ENCODE data around the gene ZC4H2.
A peak's percentile ranks its signal among the peaks of the same experiment; 100 is the strongest.
"Not testable (repeated sequence)": the region's sequence is repeated elsewhere in the genome, so short reads cannot be mapped to it uniquely, and the experiment has no call there.

Gene ZC4H2, protein sequence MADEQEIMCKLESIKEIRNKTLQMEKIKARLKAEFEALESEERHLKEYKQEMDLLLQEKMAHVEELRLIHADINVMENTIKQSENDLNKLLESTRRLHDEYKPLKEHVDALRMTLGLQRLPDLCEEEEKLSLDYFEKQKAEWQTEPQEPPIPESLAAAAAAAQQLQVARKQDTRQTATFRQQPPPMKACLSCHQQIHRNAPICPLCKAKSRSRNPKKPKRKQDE

DNA sequence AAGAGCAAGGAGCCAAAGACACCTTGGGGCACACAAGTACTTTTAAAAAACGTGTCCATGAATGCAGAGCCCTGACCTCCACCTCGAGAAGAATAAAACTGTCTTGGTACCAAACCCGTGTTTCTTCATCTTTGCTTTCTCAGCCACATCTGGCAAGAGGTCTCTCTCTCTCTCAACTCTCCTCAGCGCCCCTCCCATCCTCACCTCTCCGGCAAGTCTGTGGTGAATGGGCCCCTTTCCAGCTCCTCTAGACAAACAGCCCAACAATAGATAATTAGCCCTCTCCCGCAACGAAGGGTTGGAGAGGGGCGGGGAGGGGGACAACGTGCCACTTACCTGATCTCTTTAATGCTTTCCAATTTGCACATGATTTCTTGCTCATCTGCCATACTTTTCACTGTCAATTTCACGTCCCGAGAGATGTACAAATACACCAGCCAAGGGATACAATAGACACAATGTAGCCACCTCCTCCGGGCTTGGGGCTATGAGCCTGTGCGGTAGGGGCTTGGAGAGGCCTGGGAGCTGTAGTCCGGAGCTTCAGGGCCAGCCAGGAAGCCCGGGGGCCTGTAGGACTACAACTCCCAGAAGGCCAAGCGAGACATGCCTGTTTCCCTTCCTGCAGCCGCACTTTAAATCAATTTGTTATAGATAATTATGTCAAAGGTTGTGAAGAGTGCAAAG, at the start of gene ZC4H2:
TSS of gene ZC4H2 (minus strand) at position 462 of the 684 bp plus-strand sequence. CDS start at position 389, 73 bp downstream.
- DNase-seq (ENCODE audit: low read depth): peak; percentile 35

DNA sequence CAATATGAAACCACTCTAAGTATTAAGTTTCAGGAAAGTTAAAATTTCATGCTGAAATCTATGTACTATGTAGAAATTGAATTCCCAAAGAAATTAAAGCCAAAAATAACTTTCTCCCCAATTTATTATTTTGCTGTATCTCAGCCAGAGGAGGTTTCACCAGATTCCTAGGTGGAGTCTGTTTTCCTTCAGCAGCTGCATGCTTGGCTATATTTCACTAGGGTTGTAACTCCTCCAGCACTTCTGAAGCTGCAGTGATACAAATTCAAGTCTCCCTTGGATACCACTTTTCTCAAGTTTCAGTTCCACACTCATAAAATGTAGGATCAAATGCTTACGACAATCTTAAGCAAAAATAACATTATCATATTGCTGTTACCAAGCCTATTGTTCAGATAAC, 41.2 kb upstream of the ZC4H2 start:
- DNase-seq (ENCODE audit: low read depth): no peak

DNA sequence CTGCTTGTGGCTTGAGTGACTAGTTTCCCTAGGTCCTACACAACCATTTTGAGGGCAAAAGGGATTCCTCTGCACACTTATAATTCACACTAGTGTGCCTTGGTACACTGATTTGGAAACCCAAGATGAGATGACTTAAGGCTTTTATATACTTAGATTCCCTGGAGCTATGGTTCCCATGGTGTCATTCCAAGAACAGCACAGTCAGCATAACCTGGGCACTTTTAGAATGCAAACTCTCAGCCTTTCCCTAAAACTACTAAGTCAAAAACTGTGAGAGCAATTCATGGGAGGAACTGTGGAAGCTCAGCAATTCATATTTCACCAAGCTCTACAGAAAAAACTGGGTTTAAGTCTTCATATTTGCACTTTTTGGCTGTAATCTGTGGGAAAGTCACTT, 38.0 kb upstream of the ZC4H2 start:
- DNase-seq (ENCODE audit: low read depth): no peak

DNA sequence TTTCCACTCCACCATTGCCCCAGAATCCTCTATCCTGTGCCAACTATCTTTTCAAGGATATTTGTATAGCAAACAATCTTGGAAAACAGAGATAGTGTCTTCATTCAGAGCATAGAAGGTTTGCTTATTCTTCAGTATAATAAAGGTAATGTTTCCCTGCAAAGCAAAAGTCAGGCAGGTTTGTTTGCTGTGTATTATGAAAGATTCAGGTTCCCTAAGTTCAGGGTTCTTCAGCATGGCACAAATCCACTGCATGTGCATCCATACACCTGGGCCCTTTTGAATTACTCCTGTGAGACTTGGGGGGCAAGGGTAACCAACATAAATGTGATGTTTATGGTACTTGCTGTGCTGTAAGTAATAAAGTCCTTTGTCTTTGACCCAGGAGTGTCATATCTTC, 33.2 kb upstream of the ZC4H2 start:
- no peak for DNase-seq (ENCODE audit: low read depth)

DNA sequence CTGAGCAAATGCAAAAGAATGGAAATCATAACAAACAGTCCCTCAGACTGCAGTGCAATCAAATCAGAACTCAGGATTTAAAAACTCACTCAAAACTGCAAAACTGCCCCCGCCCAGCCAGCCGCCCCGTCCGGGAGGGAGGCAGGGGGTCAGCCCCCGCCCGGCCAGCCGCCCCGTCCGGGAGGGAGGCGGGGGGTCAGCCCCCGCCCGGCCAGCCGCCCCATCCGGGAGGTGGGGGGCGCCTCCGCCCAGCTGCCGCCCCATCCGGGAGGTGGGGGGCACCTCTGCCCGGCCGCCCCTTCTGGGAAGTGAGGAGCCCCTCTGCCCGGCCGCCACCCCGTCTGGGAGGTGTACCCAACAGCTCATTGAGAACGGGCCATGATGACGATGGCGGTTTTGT, 26.0 kb upstream of the ZC4H2 start:
- not testable (repeated sequence) for DNase-seq (ENCODE audit: low read depth)

DNA sequence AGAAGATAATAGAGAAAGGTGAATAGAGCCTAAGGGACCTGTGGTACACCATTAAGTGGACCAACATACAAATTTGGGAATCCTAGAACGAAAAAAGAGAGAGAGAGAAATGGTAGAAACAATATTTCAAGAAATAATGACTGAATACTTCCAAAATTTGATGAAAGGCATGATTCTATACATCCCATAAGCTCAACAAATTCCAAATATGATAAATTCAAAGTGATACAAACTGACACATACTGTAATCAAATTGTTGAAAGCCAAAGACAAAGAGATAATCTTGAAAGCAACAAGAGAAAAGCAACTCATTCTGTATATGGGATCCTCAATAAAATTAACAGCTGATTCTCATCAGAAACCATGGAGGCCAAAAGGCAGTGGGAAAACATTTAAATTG, 20.6 kb upstream of the ZC4H2 start:
- no peak for DNase-seq (ENCODE audit: low read depth)

DNA sequence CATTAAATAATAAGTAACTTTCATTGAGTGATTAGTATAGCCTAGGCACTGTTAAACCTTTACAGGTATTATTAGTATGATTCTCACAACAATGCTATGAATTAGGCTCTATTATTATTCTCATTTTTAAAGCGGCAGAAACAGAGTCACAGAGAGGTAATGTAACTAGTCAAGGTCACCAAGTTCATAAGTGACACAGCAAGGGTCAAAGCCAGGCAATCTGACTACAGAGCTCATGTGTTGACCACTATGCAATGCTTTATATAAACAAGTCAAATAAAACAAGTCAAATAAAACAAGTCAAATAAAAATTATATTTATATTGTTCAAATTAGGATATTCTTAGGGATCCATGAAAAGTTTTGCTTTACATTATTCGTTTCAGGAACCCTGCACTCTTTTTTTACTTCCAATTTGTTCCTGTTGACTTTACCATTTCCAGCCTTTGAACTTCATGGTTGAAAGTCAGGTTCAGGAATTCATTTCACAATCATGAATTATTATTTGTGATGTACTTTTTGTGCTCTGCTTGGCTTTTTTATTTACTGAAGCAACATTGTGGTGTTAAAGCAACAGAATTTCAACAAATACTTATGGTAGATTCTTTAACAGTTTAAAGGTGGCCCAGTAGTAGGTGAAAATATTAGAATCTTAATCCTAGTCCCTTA, 18.0 kb upstream of the ZC4H2 start:
- no peak for DNase-seq (ENCODE audit: low read depth)

DNA sequence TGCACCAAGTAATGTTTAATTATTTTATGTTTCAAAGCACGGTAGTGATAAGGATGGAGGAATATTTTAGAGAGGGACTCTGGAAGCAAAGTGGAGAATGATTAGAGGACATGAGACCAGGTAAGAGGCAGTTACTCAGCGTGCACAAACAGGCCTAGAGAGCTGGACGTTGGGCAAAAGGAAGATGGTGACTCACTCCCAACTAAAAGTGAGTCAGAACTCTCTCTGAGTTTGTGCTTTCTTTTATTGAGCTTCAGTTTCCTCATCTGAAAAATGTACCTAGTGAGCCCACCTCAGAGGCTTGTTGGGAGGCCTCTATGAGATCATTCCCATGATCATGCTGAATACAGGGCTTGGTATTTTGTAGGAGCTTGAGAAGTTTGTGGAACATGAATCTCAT, 1.6 kb upstream of the ZC4H2 start:
- no peak for DNase-seq (ENCODE audit: low read depth)

DNA sequence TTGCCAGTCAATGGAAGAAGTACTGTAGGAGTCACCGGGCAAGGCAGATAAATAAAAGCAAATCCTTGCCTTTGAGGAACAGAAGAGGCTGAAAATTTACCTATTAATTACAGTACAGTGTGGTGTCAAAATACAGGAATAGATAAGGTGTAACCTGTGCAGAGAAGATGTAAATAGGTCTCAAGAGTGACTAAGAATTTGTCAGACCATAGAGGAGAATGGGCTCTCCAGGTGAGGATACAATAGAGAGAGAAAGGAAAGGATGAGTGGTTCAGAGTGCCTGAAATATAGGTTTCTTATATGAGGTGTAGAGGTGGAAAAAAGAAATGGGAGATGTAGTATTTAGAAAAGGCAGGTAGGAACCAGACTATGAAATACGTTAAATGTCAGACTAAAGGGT, 801 bp upstream of the ZC4H2 start:
- DNase-seq (ENCODE audit: low read depth): no peak

DNA sequence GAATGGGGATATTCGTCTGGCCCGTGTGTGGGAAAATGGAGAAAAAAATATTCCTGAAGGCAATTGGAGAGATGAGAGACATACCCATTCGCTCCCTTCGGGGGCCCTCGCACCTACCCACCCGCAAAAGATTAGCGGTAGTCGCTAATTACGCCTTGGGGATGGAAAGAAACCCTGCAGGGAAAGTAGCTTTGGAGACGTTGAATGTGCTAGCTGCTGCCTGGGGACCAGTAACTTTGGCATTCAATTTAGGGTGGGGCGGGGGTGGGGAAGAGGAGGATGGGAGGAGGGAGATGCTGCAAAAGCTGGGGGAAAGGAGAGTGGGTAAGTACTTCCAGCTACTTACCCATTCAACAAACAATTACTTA, 407 bp upstream of the ZC4H2 start:
- DNase-seq (ENCODE audit: low read depth): no peak

DNA sequence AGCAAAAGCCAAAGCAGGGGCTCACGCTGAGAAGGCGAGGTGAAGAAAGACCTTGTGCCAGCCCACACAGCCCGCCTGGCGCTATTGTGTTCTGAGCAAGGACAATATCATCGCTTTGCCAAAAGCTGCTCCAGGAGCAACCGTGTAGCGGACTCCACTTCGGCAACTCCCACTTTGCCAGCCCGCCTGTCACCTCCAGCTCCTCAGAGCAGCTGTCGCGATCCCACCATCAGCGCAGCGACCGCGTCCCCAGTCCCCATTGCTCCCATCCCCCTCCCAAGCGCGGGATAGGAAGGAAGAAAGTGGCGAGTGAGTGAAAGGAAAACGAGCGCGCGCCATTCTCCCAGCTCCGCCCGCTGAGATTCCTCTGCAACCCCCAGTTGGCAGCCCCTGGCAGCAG, 759 bp downstream of the ZC4H2 start:
- peak; percentile 2 for DNase-seq (ENCODE audit: low read depth)

DNA sequence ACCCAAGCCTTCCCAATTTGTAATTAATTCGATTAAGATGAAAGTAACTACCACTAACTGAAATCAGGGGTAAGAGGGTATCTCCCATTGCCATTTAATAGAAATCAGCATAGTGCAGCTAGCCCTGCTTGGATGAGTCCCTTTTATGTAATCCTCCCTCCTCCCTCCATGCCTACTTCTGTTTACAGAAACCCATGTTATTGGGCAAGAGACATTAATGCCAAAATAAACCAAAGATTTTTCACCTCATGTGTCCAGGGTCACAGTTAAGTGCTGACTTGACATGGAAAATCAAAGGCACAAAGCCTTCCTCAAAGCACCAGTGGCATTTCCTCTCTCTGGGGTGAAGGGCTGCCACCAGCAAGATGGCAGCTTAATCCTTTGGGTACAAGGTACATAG, 50.8 kb downstream of the ZC4H2 start:
- no peak for DNase-seq (ENCODE audit: low read depth)

DNA sequence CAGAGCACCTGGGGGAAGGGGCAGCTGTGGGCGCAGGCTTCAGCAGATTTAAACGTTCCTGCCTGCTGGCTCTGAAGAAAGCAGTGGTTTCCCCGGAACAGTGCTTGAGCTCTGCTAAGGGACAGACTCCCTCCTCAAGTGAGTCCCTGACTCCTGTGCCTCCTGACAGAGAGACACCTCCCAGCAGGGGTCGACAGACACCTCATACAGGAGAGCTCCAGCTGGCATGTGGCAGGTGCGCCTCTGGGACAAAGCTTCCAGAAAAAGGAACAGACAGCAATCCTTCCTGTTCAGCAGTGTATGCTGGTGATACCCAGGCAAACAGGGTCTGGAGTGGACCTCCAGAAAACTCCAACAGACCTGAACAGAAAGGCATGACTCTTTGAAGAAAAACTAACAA, 68.1 kb downstream of the ZC4H2 start:
- no peak for DNase-seq (ENCODE audit: low read depth)

DNA sequence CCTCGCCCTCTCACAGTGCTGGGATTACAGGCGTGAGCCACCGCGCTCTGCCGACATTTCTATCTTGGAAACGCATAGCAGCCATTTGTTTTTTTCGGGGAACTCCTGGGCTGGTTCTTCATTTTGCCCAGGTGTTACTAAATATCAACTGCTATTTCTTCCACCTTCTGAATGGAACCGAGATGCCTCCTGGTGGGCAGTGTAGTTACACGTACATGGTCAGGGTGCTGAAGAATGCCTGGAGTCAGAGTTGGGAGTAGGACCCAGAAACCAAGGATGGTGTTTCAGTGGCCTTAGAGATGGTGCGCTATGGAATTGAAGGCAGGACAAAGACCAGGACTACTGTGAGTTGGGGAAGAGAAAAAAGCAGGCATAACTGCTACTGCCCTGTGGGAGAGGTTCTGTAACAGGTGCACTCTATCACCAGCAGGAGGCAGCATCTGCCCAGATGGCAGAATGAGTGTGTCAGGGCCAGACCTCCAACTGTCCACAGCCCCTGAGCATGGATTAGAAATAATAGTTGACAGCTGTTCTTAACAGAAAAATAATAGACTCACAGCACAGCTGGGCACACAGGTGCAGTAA, 81.7 kb downstream of the ZC4H2 start:
- peak; percentile 2 for DNase-seq (ENCODE audit: low read depth)

DNA sequence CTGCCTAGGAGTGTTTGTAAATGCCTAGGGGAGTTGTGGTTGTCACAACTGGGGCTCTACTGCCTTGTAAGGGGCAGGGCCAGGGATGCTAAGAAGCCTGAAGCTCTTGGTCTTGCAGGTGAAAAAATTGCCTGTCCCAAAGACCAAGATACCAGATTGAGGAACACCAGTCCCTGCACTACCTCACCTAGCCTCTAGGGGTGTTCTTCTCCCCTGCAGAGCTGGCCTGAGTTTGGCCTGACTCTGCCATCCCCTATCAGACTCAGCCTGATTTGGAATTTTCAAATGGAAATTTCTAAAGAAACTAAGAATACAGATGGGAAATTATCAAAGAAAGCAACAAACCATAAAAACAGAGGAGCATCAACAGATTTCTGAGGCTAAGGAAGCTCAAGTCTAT, 90.4 kb downstream of the ZC4H2 start:
- DNase-seq (ENCODE audit: low read depth): no peak

DNA sequence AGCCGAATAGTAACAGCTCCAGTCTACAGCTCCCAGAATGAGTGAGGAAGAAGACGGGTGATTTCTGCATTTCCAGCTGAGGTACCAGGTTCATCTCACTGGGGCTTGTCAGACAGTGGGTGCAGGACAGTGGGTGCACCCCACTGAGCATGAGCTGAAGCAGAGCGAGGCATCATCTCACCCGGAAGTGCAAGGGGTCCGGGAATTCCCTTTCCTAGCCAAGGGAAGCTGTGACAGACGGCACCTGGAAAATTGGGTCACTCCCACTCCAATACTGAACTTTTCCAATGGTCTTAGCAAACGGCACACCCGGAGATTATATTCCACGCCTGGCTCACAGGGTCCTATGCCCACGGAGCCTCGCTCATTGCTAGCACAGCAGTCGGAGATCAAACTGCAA, 97.5 kb downstream of the ZC4H2 start:
- not testable (repeated sequence) for DNase-seq (ENCODE audit: low read depth)

DNA sequence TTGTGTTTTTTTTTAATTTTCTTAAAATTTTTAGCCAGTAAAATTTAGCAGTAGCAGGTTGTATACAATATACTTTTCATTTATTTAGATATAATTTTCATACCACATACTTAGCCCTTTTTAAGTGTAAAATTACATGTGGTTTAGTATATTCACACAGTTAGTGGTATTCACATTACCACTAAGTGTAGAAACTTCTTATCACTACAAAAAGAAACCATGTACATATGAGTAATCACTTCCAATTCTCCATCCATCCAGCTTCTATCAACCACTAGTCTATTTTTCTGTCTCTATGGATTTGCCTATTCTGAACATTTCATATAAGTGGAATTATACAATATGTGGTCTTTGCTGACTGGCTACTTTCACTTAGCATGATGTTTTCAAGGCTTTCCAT, 109.0 kb downstream of the ZC4H2 start:
- no peak for DNase-seq (ENCODE audit: low read depth)

All from activated T-cell treated with anti-CD3 and anti-CD28 coated beads for 1 hour (primary cell).